D341Med (cell line): ENCODE results near the gene ST6GALNAC6.
"Not testable (repeated sequence)": the region's sequence is repeated elsewhere in the genome, so short reads cannot be mapped to it uniquely, and the experiment has no call there.

Experiments used
- DNase-seq: peaks from one replicate; pipeline ENCODE4 v3.0.0; 2012; ENCODE audit warnings: low spot score

Gene ST6GALNAC6

GRCh38 chr9:127873223-127873691 is 26.1 kb downstream of the ST6GALNAC6 start:
- no peak for DNase-seq

- no peak for DNase-seq
These were observed 26.8 kb downstream of the ST6GALNAC6 start for GRCh38 chr9:127872369-127873222.

GRCh38 chr9:127871531-127871930 is 27.9 kb downstream of the ST6GALNAC6 start:
- no peak for DNase-seq

DNA sequence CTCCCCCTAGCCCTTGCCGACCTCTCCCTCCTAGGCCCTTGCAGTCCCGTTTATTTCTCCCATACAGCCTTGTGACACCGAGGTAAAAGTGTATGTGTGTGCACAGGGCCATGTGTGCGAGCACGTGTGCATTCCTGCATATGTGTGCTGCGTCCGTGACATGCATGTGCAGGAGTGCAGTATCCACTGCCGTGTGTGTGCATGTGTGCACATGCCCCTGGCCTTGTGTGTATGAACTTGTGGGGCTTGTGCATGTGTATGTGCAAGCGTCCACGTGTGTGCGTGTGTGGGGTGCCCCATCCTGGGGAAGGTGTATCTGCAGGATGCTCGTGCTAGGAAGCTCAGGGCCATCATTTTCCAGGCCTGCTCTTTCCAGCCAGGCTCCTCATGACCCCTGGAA is 28.5 kb downstream of the ST6GALNAC6 start:
- DNase-seq, result no peak

DNA sequence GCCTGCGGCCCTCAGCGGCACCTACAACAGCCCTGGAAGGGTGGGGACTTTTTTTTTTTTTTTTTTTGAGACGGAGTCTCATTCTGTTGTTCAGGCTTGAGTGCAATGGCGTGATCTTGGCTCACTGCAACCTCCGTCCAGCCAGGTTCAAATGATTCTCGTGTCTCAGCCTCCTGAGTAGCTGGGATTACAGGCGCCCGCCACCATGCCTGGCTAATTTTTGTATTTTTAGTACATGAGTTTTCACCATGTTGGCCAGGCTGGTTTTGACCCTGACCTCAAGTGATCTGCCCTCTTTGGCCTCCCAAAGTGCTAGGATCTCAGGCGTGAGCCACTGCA is 29.3 kb downstream of the ST6GALNAC6 start:
- DNase-seq, result not testable (repeated sequence)

DNA sequence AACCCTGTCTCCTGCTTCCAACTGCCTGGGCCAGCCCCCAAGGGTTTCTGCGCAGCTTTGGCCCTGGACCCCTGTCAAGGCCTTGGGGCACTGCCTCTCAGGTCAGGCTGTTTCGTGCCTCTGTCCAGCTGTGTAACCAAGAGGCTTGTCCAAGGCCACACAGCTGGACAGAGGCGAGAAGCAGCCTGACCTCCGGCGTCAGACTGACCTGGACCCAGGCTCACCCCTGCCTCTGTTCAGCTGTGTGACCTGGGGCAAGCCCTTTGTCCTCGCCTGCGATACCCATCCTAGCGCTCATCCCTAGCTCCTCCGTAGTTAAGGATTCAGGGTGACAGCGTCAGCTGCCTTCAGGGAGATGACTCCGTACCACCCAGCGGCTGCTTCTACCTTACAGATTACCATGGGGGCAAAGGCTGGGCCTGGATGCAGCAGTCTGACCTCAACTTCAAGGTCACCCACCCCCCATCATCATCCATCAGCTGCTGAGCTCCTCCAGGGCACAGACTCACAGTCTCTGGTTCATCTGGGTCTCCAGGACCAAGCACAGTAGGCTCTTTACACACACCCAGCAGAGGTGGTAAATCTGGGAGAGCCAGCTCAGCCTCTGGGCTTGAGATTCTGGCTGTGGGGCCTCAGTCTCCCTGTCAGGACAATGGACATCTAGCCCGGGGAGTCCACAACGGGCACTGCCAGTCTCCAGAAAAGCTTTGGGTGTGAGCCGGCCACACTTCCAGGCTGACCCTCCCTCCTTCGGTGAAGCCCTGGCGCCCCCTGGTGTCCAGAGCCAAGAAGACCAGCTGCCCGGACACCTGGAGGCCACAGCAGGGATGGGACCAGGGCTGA is 29.9 kb downstream of the ST6GALNAC6 start:
- DNase-seq, result peak; percentile 90

- DNase-seq, result no peak
These were observed 31.0 kb downstream of the ST6GALNAC6 start for GRCh38 chr9:127868278-127868902.

- DNase-seq, result no peak
These were observed 31.8 kb downstream of the ST6GALNAC6 start for GRCh38 chr9:127867356-127868277.

GRCh38 chr9:127866535-127866934 is 32.9 kb downstream of the ST6GALNAC6 start:
- no peak for DNase-seq

- DNase-seq, result no peak
These were observed 33.5 kb downstream of the ST6GALNAC6 start for GRCh38 chr9:127865645-127866464.

GRCh38 chr9:127863191-127863621 is 36.2 kb downstream of the ST6GALNAC6 start:
- no peak for DNase-seq

DNA sequence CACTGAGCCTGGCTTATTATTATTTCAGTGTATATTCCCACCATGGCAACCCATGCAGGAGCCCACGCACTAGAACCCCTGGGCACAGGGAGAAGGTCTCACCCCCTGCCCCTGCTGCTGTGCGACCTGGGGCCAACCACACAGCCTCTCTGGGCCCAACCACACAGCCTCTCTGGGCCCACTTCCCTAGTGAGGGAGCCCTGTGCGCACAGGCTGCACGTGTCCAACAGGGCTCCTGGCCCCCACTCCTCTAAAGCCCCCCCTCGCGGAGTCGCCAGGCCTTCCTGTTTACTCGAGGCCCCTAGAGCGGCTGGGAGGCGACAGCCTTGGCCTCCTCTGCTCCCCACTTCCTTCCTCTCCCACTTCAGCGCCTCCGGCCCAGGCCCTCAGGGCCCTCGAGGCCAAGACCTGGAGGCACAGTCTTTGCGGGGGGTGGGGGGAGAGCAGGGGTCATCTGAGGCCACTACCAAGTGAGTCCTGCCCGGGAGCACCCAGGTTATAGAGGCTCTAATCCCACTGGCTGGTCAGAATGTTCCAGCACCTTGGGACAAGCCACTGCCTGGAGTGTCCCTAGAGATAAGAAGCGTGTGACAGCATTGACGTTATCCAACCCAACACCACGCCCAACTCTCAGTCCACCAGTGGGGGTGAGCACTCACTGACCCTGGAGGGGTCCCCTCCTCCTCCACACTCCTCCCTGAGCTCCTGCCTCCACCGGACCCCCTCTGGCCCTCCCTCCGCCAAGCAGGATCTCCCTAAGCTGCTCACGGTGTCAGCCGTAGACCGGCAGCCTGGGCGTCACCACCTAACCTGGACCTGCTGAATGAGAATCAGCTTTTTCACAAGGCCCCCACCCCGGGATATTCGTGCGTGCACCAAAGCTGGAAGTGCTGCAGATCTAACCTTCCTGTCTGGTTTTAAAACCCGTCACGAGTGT is 37.1 kb downstream of the ST6GALNAC6 start:
- no peak for DNase-seq

GRCh38 chr9:127860779-127861178 is 38.6 kb downstream of the ST6GALNAC6 start:
- DNase-seq, result no peak

DNA sequence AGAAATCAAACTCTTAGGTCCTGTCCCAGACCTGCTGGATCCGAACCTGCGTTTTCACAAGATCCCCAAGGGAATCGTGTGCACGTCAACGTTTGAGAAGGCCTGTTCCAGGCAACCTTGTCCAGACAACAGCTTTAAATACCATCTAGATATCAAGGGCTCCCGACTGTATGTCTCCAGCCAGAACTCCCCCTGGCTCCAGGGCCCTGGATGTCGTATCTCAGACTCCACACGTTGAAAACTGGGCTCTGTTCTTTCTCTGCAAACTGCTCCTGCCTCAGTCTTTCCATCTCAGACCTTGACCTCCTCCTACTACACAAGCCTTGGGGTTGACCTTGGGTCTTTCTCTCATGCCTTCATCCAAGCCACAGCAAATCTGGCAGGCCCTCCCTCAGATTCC is 39.1 kb downstream of the ST6GALNAC6 start:
- no peak for DNase-seq

DNA sequence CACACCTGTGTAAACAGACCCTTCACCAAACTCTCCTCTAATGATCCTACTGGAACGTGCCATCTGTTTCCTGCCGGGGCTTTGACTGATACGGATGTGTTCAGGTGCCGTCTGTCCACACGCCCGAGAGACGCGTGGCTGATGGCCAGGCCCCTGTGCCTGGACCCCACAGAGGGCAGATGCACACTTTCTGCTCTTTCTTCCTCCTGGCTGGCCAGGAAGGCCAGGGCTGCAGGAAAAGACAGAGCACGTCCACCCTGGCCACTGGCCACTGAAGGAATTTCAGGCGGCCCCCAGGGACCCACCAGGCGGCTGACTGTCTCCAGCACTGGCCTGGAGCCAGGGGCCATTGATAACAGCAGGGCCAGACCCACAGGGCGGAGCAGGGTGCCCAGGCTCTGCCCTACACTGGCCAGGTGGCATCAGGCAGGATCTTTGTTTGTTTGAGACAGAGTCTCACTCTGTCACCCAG is 41.3 kb downstream of the ST6GALNAC6 start:
- DNase-seq, result no peak

DNA sequence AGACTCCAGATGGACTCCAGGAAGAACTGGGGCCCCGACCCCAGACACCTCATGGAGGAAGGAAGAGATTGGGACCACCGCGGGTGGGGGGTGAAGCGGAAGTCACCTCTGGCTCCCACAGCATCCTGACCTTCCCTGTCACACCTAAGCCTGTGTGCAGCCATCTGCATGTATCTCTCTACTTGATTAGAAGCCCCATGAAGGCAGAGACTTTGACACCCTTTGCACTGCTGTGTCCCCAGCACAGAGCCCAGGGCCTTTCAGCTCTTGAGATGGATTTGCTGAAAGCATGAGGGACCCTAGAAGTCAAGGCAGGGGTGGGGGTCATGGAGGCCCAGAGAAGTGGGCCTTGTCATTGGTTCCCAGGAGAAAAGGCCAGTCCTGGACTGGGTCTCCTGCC is 42.1 kb downstream of the ST6GALNAC6 start:
- DNase-seq, result no peak

DNA sequence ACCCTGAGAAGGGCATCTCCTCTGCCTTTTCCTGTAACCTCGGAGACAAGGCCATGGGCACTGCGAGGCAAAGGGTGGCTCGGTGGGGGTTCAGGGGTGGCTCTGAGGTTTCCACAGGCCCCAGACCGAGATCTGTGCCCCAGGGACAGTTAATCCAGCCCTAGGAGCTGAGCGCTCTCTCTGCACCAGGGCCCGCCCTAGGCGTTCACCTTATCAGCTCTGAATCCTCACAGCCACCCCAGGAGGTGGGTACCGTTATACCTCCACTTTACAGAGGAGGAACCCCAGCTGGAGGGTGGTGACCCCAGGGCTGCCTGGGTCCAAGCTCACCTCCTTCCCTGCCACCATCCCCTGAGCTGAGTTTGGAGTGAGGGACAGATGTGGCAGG is 42.7 kb downstream of the ST6GALNAC6 start:
- DNase-seq, result no peak

- no peak for DNase-seq
These were observed 43.2 kb downstream of the ST6GALNAC6 start for GRCh38 chr9:127856094-127856728.

- DNase-seq, result no peak
These were observed 43.9 kb downstream of the ST6GALNAC6 start for GRCh38 chr9:127855522-127855921.
